Limb (tissue), 2 donors: ENCODE measurements around the gene MICU1.
"Not testable (repeated sequence)": the region's sequence is repeated elsewhere in the genome, so short reads cannot be mapped to it uniquely, and the experiment has no call there.

Experiments
- DNase-seq, 2 donors: peaks; one replicate each; pipeline ENCODE4 v3.0.0-alpha.2; 2016; ENCODE audit errors: extremely low spot score in 2 of 2

Gene MICU1

DNA sequence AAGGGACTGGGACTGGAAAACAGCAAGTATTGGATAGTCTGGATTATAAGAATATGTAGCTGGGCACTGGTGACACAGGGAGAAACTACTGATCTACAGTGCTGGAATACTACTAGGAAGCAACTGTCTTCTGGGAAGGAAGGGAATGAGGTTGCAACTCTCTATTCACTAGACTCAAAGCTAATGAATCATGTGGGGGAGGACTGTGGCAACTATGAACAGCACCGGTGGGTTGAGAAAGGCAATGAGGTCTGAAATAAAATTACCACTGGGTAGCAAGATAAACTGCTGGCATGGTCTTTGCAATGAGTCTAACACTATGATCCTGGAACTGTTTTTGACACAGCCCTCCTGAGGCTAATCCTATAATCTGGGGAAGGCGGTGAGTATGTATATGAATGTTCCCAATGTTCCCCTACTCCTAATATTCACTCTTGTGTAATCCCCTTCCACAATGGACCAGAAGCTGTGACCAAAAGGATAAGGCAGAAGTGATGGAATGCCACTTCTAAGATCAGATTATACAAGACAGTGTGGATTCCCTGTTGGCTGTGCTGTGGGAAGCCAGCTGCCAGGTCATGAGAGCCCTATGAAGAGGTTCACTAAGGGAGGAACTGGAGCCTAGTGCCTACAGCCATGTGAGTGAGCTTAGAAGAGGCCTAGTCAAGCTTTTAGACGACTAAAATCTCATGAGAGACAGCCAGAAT, 169.8 kb downstream of the MICU1 start:
- DNase-seq = no peak

DNA sequence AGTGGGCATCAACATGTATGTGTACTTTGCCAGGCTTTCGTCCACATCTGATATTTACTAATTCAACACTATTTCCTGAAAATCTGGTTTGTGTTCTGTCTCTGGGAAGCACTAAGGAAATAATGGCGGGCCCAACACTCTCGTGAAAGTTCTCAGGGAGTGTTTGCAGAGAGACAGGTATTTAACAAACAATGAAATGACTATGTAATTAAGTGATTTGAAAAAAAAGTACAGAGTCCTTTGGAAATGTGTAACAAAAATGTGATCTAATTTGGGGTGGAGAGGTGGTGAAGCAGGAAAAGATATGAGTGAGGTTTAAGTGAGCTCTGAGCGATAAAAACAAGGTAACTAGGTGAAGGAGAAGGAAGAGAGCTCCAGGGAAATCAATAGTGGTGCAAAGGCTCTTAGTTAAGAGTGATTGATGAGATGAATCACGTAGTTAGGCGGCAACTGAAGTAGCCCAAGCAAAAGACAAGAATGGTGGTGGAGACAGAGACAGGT, 175.9 kb downstream of the MICU1 start:
- no peak for DNase-seq

DNA sequence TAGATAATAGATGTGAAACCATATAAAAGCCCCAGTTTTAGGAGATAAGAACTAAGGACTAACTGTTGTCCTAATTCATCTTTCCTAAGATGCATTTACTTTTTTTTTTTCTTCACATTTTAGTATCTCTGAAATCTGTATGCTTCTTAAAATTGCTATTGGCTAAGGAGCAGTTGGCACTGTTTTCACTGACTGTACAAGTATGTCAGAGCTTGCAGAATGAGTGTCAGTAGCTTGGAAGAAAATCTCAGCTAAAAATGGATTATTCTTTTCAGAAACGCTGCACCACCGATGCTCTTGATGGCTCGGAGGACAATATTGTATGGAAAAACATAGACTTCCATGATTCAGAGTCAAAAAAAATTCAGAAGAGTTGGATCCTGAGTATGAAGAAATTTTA, 180.0 kb downstream of the MICU1 start:
- no peak for DNase-seq

DNA sequence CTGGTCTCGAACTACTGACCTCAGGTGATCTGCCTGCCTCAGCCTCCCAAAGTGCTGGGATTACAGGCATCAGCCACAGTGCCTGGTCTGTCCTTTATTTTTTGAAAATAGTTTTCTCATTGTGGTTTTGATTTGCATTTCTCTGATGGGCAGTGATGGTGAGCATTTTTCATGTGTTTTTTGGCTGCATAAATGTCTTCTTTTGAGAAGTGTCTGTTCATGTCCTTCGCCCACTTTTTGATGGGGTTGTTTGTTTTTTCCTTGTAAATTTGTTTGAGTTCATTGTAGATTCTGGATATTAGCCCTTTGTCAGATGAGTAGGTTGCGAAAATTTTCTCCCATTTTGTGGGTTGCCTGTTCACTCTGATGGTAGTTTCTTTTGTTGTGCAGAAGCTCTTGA, 182.9 kb downstream of the MICU1 start:
- not testable (repeated sequence) for DNase-seq

GRCh38 chr10:72435570-72435969, 190.3 kb downstream of the MICU1 start:
- no peak for DNase-seq

- not testable (repeated sequence) for DNase-seq
Observed at GRCh38 chr10:72430936-72431335, 194.9 kb downstream of the MICU1 start.

DNA sequence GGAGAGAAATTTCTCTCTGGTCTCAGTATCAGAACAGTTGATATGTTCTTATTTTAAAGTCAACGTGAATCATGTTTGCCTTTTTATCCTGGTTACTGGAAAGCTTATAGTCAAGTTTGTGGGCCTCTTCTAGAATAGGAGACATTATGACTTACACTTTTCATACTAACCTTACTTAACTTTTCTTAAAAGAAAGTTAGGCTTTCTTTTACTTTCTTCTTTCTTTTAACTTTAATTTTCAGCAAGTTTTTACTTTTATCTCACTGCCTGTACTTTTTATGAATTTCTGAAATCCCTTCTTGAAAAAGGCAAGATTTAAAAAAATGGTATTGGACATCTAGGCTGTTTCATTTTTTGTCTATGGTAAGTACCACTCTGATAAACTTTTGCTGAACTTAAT, 195.9 kb downstream of the MICU1 start:
- DNase-seq = no peak

GRCh38 chr10:72426986-72427385, 198.9 kb downstream of the MICU1 start:
- DNase-seq = peak; percentile 34 to 45

DNA sequence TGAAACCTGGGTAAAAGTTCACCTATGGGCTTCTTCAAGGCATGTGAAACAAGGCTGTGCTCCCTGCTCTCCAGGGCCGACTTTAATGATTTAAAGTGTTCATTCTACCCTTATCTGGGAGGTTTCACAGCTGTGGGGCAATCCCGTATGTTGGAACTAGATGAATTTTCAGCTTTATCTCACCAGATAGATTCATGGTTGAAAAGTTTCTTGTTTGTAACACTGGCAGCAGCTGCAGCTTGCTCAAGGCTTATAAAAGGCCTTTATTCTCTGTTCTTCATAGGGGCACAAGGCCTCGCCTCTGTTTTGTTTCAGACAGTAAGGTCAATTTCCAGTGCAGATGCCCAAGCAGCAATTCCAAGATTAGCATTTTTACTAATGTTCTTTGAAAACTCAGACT, 200.7 kb downstream of the MICU1 start:
- DNase-seq = peak in 1 of 2 donors; percentile 6

DNA sequence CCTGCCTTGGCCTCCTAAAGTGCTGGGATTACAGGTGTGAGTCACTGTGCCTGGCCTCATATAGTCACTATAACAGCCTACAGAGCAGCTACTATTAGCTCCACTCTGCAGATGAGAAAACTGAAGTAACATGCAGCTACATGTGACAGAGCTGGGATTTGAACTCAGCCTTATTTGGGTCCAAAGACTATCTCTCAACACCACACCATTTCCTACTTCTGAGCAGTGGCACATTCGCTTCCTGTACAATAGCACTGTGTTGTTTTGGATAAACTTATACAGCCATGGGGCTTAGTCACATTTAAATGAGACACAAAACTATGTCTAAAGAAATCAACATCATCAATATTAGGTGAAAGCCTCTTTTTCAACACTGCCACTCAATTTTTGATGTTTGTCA, 201.3 kb downstream of the MICU1 start:
- no peak for DNase-seq

DNA sequence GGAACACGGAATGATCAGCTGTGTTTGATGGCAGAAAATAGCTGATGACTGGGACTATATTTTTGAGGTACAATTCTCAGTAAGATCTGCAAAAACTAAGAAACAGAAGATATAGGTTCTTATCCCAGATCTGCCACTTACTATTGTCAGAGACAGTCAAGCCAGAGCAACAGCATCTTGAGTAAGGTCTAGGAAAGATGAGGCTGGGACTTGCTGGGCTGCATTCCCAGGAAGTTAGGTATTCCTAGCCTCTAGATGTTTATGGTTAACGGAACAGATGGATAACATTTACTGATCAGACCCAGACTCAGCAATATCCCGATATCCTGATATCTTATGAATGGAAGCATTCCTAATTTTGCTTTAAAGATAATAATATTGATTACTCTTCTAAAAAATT, 202.5 kb downstream of the MICU1 start:
- DNase-seq = no peak

GRCh38 chr10:72421885-72422540, 203.9 kb downstream of the MICU1 start:
- DNase-seq = no peak

- DNase-seq = no peak
Observed at GRCh38 chr10:72419241-72419640, 206.6 kb downstream of the MICU1 start.

- DNase-seq = no peak
Observed at GRCh38 chr10:72418679-72419078, 207.2 kb downstream of the MICU1 start.

DNA sequence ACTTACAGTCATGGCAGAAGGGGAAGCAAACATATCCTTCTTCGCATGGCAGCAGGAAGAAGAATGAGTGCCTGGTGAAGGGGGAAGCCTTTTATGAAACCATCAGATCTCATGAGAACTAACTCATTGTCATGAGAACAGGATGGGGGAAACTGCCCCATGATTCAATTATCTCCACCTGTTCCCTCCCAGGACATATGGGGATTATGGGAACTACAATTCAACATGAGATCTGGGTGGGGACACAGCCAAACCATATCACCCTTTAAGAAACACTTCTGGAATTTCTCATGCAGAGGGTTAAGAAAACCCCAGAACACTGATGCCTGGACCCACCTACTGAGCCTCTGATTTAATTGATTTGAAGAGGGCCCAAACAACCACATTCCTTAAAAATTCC, 207.9 kb downstream of the MICU1 start:
- no peak for DNase-seq

GRCh38 chr10:72416661-72417060, 209.2 kb downstream of the MICU1 start:
- no peak for DNase-seq

DNA sequence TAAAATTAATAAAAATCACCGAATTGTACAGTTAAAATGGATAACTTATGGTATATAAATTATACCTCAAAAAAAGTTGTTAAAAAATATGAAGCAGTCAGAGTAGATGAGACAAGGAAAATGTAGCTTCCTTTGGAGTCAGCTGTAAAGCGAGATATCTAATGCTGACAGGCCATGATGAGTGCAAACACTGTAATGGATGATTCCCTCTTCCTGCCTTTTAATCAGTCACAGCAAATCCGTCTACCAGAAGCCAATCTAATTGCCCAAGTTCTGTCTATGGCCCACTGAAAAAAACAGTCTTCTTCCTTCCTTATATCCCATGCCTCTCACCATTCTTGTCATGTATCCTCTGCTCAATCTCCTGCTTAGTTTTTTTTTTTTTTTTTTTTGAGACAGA, 211.2 kb downstream of the MICU1 start:
- no peak for DNase-seq

- no peak for DNase-seq
Observed at GRCh38 chr10:72409167-72409566, 216.7 kb downstream of the MICU1 start.

- DNase-seq = no peak
Observed at GRCh38 chr10:72407927-72408600, 217.8 kb downstream of the MICU1 start.

DNA sequence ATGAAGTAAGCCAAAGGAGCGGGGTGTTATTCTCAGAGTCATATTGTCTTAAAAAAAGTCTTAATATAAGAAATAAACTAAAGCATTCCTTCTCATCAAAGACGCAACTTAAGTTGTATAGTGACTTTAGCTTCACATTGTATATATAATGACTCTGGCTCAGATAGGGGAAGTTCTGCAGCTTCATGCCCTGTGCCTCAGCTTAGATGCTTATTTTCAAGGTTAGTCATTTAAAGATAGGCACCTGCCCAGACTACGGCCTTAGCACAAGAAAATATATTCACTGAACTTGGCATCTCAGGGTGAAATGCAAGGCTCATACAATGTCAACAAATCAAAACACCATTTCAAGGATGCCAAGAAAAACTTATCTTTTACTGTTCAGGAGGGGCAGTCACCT, 218.4 kb downstream of the MICU1 start:
- no peak for DNase-seq

DNA sequence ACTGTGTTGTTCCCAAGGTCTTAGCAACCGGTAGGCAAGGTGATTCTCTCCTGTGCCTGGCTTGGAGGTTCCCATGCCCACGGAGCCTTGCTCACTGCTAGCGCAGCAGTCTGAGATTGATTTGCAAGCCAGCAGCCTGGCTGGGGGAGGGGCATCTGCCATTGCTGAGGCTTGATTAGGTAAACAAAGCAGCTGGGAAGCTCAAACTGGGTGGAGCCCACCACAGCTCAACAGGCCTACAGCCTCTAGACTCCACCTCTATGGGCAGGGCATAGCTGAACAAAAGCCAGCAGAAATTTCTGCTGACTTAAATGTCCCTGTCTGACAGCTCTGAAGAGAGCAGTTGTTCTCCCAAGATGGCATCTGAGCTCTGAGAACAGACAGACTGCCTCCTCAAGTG, 230.3 kb downstream of the MICU1 start:
- DNase-seq = not testable (repeated sequence)

DNA sequence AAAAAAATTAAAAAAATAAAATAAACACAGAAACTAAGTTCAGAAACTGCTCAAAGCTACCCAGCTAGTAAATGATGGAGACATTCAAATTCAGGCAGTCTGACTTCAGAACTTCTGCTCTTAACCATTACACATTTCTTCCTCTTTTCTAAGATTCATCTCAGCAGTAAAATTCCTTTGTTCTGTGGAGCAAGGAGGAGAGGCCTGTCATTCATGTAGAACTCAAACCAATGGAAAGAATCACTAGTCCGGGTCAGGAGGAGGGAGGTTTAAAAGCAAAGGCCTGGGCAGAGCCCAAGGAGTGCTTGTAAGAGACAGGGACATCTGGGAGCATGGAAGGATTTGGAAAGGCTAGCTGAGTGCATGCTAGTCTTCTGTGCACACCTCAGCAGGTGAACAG, 233.3 kb downstream of the MICU1 start:
- DNase-seq = no peak

GRCh38 chr10:72390764-72391163, 235.1 kb downstream of the MICU1 start:
- DNase-seq = no peak
